ENCODE data around the gene CORT.
"Not testable (repeated sequence)": the region's sequence is repeated elsewhere in the genome, so short reads cannot be mapped to it uniquely, and the experiment has no call there.

CORT gene

GRCh38 chr1:10440305-10440704 lies 9.5 kb upstream of the CORT start:
- no peak for DNase-seq

- DNase-seq, result no peak
Measured at GRCh38 chr1:10440794-10441193, 9.0 kb upstream of the CORT start.

- no peak for DNase-seq
Measured at GRCh38 chr1:10444248-10444647, 5.6 kb upstream of the CORT start.

- DNase-seq, result no peak
Measured at GRCh38 chr1:10444795-10445397, 4.9 kb upstream of the CORT start.

GRCh38 chr1:10446790-10447422 lies 2.9 kb upstream of the CORT start:
- no peak for DNase-seq

- no peak for DNase-seq
Measured at GRCh38 chr1:10450156-10450814, 454 bp downstream of the CORT start.

- DNase-seq, result no peak
Measured at GRCh38 chr1:10450836-10451235, 1.0 kb downstream of the CORT start.

GRCh38 chr1:10451287-10451686 lies 1.5 kb downstream of the CORT start:
- DNase-seq, result no peak

- DNase-seq, result no peak
Measured at GRCh38 chr1:10456048-10456447, 6.2 kb downstream of the CORT start.

- no peak for DNase-seq
Measured at GRCh38 chr1:10456661-10457060, 6.8 kb downstream of the CORT start.

GRCh38 chr1:10457462-10457861 lies 7.6 kb downstream of the CORT start:
- DNase-seq, result not testable (repeated sequence)

GRCh38 chr1:10457875-10458274 lies 8.0 kb downstream of the CORT start:
- no peak for DNase-seq

GRCh38 chr1:10459184-10459583 lies 9.4 kb downstream of the CORT start:
- DNase-seq, result no peak

- no peak for DNase-seq
Measured at GRCh38 chr1:10467078-10467477, 17.2 kb downstream of the CORT start.

- no peak for DNase-seq
Measured at GRCh38 chr1:10470043-10470442, 20.2 kb downstream of the CORT start.

- DNase-seq, result no peak
Measured at GRCh38 chr1:10471411-10472219, 21.8 kb downstream of the CORT start.

- peak; percentile 91 for DNase-seq
Measured at GRCh38 chr1:10472220-10473144, 22.7 kb downstream of the CORT start, which contains the start of gene DFFA. TSS of gene DFFA (minus strand) at chr1:10472529. CDS start at chr1:10472458, 71 bp downstream.

GRCh38 chr1:10473145-10473765 lies 23.4 kb downstream of the CORT start:
- DNase-seq, result no peak

GRCh38 chr1:10474309-10474612 lies 24.4 kb downstream of the CORT start:
- not testable (repeated sequence) for DNase-seq

GRCh38 chr1:10474613-10475507 lies 25.0 kb downstream of the CORT start, which contains the start of gene PEX14:
TSS of gene PEX14 (plus strand) at chr1:10474950. CDS start at chr1:10474967, 17 bp downstream.
- peak; percentile 85 for DNase-seq

- DNase-seq, result no peak
Measured at GRCh38 chr1:10475510-10475909, 25.7 kb downstream of the CORT start.

Measured in CD4-positive, alpha-beta T cell treated with Interleukin-17A for 4 hours (primary cell).